H54 (cell line): ENCODE results near the gene RNMT.
A peak's percentile ranks its signal among the peaks of the same experiment; 100 is the strongest.

Experiments
- DNase-seq: peaks from one replicate; pipeline ENCODE4 v3.0.0; 2011; ENCODE audit warnings: low spot score, mixed read lengths; ENCODE audit not compliant: insufficient read length
- FAIRE-seq: peaks from 3 replicates; lab custom pipeline; 2011; peaks lifted over from hg19 to GRCh38; lab: Jason Lieb, UNC
- POLR2A ChIP-seq: IDR thresholded peaks from 2 replicates; pipeline ENCODE4 v1.6.1; 2011; ENCODE audit warnings: low read depth, mild to moderate bottlenecking, low read length

The RNMT gene

GRCh38 chr18:13760047-13760446 lies 33.6 kb downstream of the RNMT start:
- DNase-seq, result no peak

DNA sequence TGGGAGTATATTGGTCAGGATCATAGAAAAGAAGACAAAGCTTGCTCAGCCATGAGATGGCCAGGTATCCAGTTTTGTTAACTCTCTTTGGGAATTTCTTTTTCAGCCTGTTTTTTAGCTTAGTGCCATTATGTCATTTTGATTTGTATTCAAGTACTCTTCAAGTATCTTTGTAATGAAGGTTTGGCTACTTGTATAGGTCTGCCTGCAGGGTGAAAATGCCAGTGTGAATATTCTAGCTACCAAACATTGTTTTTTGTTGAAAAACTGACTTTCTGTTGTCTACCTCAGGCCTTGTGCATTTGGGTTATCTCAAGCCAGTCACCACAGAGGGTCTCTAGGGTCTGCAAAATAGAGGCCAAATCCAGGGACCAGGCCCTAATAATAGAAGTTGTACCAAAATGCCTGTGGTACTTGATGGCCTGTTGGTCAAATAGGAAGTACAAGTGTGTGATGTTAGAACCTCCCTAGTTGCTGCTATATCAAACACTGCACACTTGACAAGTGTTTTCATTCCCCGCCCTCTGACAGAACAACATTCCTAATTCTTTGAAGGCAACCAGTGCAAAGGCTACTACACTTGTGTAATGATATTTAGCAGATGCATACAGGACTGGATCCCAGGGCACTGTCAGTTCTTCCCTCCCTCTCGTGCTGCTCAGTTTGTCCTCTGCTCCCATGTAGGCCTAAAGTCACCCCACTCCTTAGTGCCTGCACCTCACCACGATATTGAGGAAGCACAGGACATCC lies 36.4 kb downstream of the RNMT start:
- FAIRE-seq (no peak), DNase-seq (no peak)
- TF ChIP-seq POLR2A, result no peak

More at GRCh38 chr18:13760047-13760446, 33.6 kb downstream of the RNMT start:
- no peak for FAIRE-seq
- no peak for TF ChIP-seq POLR2A

DNA sequence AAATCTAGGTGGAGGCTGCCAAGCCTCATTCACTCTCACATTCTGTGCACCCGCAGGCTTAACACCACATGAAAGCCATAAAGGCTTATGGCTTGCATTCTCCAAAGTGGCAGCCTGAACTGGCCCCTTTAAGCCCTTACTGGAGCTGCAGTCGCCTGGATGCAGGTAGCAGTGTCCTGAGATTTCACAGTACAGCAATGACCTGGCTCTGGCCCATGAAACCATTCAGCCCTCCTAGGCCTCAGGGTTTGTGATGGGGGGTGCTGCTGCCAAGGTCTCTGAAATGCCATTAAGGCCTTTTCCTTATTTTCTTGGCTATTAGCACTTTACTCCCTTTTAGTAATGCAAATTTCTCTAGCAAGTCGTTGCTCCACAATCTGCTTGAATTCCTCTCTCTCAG lies 48.6 kb downstream of the RNMT start:
- no peak for TF ChIP-seq POLR2A

GRCh38 chr18:13791181-13791580 lies 64.7 kb downstream of the RNMT start:
- FAIRE-seq (no peak), DNase-seq (no peak)
- TF ChIP-seq POLR2A, result no peak

More for the DNA sequence above, 48.6 kb downstream of the RNMT start:
- FAIRE-seq, result no peak
- no peak for DNase-seq

DNA sequence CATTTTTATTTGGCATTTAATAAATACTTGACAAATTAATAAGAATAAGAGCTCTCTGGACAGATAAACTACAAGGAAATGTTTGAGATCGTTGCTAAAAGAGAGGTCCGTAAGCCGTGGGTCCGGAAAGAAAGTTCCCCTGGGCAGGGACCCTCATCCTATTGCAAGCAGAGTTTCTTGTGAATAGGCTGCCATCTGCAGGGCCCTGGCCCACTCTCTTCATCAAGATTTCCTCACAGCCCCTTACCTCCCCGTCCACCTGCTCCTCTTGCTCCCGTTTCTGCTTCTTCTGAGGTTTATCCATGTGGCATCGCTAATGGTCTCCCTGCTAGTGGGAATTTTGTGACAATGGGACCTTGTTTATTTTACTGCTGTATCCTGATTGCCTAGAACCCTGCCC lies 67.3 kb downstream of the RNMT start:
- no peak for TF ChIP-seq POLR2A
- DNase-seq (no peak), FAIRE-seq (no peak)

GRCh38 chr18:13796515-13796914 lies 70.0 kb downstream of the RNMT start:
- DNase-seq (no peak), FAIRE-seq (no peak)
- no peak for TF ChIP-seq POLR2A

GRCh38 chr18:13797157-13797611 lies 70.7 kb downstream of the RNMT start:
- TF ChIP-seq POLR2A, result no peak
- FAIRE-seq, result peak; percentile 64
- peak; percentile 26 for DNase-seq

DNA sequence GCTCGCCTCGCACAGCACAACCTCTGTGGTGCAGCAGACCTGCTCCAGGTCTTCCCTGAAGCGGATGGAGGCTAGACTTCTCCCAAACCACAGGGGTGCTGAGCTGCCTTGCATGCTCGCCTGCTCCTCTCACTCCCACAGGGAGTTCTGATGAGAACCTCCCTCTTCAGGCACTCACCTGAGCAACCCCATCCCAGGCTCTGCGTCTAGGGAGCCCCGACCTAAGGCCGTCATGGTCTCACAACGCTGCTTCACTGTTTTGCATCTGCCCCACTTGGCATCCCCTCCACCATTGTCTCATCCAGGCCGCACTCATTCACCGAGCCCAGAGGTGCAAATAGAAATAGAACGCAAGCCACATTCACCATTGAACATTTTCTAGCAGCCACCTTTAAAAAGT lies 72.9 kb downstream of the RNMT start:
- no peak for TF ChIP-seq POLR2A
- DNase-seq, result no peak
- no peak for FAIRE-seq

DNA sequence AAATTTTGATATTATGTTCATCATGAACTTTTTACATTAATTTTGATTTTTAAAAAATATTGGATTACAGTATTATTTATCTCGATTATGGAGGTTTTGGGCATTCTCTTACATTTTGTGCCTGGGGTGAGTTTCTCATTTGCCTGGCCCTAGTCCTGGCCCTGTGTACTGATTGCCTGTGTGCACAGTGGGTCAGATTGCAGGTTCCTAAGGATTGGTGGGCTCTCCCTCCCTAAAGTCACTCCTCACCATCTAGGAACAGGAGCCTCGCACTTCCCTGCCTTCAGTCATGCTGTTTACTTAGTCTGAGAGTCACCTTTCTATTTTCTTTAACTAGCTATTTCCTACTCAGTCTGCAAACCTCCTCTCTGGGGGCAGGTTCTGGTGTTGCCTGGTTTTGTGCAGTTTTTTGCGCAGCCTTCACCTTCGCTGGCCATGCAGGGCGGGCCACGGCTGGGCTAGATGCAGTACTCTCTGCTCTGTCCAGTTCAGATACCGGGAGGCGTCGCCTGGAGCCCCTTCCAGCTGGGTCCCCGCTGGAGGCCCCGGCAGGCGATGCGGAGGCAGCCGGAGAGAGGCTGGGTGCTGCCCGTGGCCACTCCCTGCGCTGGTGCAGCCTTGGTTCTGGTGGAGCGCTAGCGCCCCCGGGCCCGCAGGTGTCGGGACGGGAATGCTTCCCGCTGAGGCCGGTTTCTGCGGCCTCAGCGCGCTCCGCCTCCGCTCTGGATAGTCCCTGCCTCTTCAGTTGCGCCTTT lies 74.2 kb downstream of the RNMT start:
- TF ChIP-seq POLR2A, result no peak
- DNase-seq (no peak), FAIRE-seq (no peak)

- no peak for TF ChIP-seq POLR2A
- no peak for DNase-seq
- no peak for FAIRE-seq
Measured at GRCh38 chr18:13801260-13801601, 74.8 kb downstream of the RNMT start.

GRCh38 chr18:13804305-13804704 lies 77.8 kb downstream of the RNMT start:
- no peak for FAIRE-seq
- DNase-seq, result no peak
- no peak for TF ChIP-seq POLR2A

DNA sequence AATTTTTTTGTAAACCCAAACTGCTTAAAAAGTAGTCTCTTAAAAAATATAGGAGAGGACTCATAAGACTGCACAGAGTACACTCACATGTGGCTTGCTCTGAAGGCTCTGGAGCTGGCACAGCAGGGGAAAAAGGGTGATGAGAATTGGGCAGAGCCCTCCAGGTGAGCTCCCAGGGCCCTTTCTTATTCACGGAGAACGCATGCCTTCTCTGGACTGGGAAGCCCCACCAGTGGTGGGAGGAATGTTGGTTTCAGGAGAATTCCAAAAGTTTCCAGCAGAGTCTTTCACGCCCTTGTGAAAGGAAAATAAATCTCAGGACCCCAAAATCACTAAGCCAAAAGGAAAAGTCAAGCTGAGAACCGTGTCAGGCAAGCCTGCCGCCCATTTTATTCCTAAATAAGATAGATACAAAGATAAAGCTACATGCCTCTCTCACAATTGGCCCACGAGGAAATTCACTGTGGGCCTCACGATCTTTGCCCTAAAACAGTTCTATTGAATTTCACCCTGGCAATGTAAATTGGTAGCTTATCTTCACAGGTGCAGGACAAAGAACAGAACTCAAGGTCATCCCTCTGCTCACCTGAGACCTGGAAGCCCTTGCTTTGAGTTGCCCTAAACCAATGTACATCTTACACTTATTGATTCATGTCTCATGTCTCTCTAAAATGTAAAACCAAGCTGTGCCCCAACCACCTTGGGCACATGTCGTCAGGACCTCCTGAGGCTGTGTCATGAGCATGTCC lies 82.0 kb downstream of the RNMT start:
- TF ChIP-seq POLR2A, result no peak
- FAIRE-seq (no peak), DNase-seq (no peak)

GRCh38 chr18:13809043-13809430 lies 82.6 kb downstream of the RNMT start:
- TF ChIP-seq POLR2A, result no peak
- DNase-seq, result no peak
- no peak for FAIRE-seq
